NCI-H510A treated with DMSO at 0.1 percent for 48 hours (cell line): Measurements from ENCODE around the gene TUBGCP5.
"Not testable (repeated sequence)": the region's sequence is repeated elsewhere in the genome, so short reads cannot be mapped to it uniquely, and the experiment has no call there.

Experiments
- DNase-seq: peaks from one replicate; lab custom pipeline; 2025; lab: John Stamatoyannopoulos, UW

TUBGCP5 gene

GRCh38 chr15:23039143-23039916 lies at the start of gene TUBGCP5:
TSS of gene TUBGCP5 (minus strand) at chr15:23039569. CDS start at chr15:23039543, 26 bp downstream.
- peak; percentile 59 for DNase-seq

GRCh38 chr15:23083115-23083514 lies 43.7 kb upstream of the TUBGCP5 start:
- DNase-seq, result no peak

GRCh38 chr15:23081996-23082737 lies 42.8 kb upstream of the TUBGCP5 start:
- DNase-seq, result not testable (repeated sequence)

- DNase-seq, result no peak
These were observed 41.9 kb upstream of the TUBGCP5 start for GRCh38 chr15:23081271-23081670.

GRCh38 chr15:23079766-23080165 lies 40.4 kb upstream of the TUBGCP5 start:
- no peak for DNase-seq

GRCh38 chr15:23075927-23076326 lies 36.6 kb upstream of the TUBGCP5 start:
- DNase-seq, result no peak

GRCh38 chr15:23074684-23075083 lies 35.3 kb upstream of the TUBGCP5 start:
- peak; percentile 4 for DNase-seq

- peak; percentile 73 for DNase-seq
These were observed 34.7 kb upstream of the TUBGCP5 start for GRCh38 chr15:23073890-23074646.

- no peak for DNase-seq
These were observed 33.3 kb upstream of the TUBGCP5 start for GRCh38 chr15:23072633-23073032.

- no peak for DNase-seq
These were observed 30.3 kb upstream of the TUBGCP5 start for GRCh38 chr15:23069496-23070166.

GRCh38 chr15:23067416-23067815 lies 28.0 kb upstream of the TUBGCP5 start:
- DNase-seq, result no peak

- no peak for DNase-seq
These were observed 26.5 kb upstream of the TUBGCP5 start for GRCh38 chr15:23065836-23066235.

GRCh38 chr15:23064156-23064555 lies 24.8 kb upstream of the TUBGCP5 start:
- DNase-seq, result no peak

- DNase-seq, result no peak
These were observed 18.3 kb upstream of the TUBGCP5 start for GRCh38 chr15:23057707-23058106.

- no peak for DNase-seq
These were observed 15.9 kb upstream of the TUBGCP5 start for GRCh38 chr15:23055316-23055715.

- DNase-seq, result peak; percentile 1
These were observed 13.2 kb upstream of the TUBGCP5 start for GRCh38 chr15:23052522-23052921.

GRCh38 chr15:23050708-23051107 lies 11.3 kb upstream of the TUBGCP5 start:
- no peak for DNase-seq

- no peak for DNase-seq
These were observed 10.7 kb upstream of the TUBGCP5 start for GRCh38 chr15:23049984-23050628.

GRCh38 chr15:23048572-23049282 lies 9.4 kb upstream of the TUBGCP5 start:
- not testable (repeated sequence) for DNase-seq

GRCh38 chr15:23043987-23044386 lies 4.6 kb upstream of the TUBGCP5 start:
- not testable (repeated sequence) for DNase-seq

GRCh38 chr15:23043535-23043934 lies 4.2 kb upstream of the TUBGCP5 start:
- not testable (repeated sequence) for DNase-seq
